NCI-H69 (cell line): Measurements from ENCODE around the gene C8A.

Experiments
- DNase-seq: peaks from one replicate; lab custom pipeline; 2025; lab: John Stamatoyannopoulos, UW

The C8A gene

GRCh38 chr1:56927171-56927570 is 72.6 kb downstream of the C8A start:
- no peak for DNase-seq

- DNase-seq, result no peak
Observed at GRCh38 chr1:56927986-56928385, 73.4 kb downstream of the C8A start.

GRCh38 chr1:56929492-56929891 is 74.9 kb downstream of the C8A start:
- DNase-seq, result no peak

- no peak for DNase-seq
Observed at GRCh38 chr1:56931211-56931610, 76.6 kb downstream of the C8A start.

DNA sequence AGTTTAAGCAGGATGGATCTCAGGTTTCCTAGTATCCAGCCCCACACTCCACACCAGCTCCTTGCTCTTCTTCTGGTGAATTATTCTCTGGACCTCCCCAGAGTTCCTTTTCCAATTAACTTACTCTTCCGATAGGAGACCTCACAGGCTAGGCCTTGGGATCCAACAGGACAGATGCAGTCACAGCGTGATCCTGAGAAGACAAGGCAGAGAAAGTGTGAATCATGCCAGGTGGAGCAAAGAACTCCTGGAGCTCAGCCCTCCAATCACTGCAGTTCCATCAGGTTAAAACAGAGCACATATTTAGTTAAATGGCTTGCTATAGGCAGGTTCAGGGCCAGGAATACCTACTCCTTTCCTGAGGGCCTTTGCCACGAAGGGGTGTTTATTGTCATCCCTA is 77.1 kb downstream of the C8A start:
- no peak for DNase-seq

GRCh38 chr1:56933161-56933560 is 78.6 kb downstream of the C8A start:
- no peak for DNase-seq

- no peak for DNase-seq
Observed at GRCh38 chr1:56933606-56934005, 79.0 kb downstream of the C8A start.

DNA sequence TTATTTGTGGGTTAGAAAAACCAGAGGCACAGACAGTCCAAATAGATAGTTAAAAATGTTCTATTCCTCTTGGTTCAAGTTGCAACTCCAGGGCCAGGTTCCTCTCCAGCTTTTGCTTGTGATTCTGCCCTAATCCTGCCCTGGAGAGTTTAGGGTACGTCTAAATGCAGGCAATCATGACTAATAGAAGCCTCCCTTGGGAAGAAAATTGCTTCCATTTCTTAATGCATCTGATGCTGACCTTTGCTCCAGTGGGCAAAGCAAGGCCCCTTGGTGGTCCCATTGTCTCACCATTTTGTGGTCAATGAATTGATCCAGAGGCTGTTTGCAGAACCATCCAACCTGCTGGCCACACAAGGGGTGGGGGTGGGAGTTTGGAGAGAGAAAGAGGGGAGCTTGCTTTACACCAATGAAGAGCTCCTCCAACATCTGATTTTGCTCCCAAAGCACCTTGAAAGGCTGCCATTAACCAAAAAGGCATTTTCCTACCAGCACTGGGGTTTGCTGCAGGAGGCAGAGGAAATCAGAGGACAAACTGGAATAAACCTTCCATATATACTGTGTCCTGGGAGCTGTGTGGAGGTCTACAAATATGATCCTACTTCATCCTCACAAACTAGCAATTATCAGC is 79.9 kb downstream of the C8A start:
- DNase-seq, result no peak

DNA sequence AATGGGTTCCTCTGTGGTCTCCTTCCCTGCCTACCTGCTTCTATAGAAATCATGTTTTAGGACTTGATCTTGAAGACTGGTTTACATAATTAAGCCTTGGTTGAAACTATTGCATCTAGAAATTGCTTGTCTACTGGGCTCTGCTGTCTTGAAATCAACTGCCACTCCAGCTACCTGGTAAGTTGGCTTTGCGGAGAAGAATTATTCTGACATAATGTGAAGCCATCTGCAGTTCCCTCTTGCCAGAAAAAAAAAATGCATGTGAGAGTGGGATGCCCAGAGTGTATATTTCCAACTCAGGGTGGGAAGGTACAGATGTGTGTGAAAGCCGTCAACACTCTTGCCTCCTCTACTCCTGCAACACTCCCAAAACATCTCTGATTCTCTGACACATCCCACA is 84.0 kb downstream of the C8A start:
- no peak for DNase-seq

DNA sequence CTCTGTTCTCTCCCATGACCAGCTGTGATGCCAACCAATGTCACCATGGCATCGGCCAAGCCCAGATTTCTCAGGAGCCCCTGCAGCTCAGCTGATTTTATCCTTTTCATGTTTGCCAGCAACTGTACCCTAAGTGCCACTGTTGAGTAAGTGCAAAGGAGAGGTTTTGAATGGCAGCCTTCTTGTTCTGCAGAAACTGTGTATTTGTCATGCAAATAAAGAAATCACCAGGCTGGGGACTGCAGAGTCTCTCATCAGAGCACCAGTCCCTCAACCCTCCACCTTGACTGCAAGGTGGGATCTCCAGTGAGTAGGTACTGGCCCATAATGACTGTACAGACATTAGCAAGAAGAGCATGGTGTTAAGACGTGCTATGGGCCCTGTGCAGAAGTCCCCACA is 84.6 kb downstream of the C8A start:
- no peak for DNase-seq

DNA sequence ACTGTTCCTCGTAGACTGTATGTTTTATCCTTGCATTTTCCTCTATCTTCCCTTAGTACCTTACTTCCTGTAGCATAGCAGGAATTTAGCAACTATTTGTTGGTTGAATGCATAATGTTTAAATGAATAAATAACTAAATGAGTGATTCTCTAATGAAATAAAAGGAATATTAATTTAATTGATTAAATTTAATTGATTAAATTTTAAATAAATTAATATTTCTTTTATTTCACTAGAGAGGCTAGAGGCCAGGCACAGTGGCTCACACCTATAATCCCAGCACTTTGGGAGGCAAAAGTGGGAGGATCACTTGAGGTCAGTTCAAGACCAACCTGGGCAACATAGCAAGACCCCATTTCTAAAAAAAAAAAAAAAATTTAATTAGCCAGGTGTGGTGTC is 85.4 kb downstream of the C8A start:
- no peak for DNase-seq

- DNase-seq, result no peak
Observed at GRCh38 chr1:56948403-56949023, 93.9 kb downstream of the C8A start.

DNA sequence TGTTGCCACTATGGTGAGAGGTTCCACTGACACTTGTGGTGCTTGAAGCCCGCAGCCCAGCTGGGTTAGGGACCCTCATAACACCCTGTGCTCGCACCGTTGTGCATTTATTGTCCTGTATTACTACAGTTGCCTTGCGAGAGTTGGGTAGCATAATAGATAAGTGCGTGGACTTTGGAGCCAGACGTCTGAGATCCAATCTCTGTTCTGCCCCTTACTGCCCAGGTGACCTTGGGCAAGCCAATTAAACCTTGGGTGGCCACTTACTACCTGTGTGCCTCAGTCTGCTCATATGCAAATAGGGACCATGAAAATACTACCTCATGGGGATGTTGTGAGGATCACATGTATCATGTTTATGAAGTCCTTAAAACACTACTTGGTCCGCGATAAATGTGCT is 97.9 kb downstream of the C8A start:
- no peak for DNase-seq

GRCh38 chr1:56953386-56953785 is 98.8 kb downstream of the C8A start:
- DNase-seq, result no peak

GRCh38 chr1:56954664-56955063 is 100.1 kb downstream of the C8A start:
- no peak for DNase-seq

- DNase-seq, result no peak
Observed at GRCh38 chr1:56957931-56958330, 103.3 kb downstream of the C8A start.

DNA sequence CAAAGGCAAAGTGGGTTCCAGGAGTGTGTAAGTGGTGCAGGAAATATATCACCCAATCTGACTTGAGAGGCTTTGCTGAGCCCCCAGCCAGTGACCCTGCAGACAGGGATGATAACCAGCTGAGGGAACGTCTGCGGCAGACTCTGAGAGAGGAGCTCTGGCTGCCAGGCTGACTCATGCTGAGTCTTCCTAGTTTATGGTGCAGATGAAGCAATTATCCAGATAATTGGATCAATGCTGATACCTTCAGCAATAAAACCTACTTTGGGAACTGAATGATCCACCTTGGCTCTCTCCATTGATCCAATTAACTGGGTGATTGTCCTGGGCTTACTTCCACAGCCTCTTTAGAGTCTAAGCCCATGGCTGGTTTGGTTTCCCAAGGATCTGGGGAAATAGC is 103.9 kb downstream of the C8A start:
- DNase-seq, result no peak

DNA sequence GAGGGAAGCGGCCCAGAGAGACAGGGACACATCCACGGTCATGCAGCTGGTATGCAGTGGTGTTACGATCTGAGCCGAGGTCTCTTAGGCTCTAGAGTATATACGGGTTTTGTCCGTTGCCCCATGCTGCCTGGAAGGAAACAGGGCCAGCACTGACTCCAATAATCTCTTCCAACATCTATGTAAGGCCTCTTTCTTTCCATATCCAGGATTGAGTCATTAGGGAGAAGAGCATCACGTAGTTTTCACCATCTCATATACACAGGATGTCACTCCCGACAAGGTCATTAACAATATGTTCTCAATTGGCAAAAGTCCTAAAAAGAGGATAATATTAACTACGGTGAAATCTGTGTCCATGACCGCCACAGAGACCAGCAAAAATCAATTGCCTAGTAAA is 106.8 kb downstream of the C8A start:
- no peak for DNase-seq

- DNase-seq, result no peak
Observed at GRCh38 chr1:56963667-56964066, 109.1 kb downstream of the C8A start.

GRCh38 chr1:56964349-56965017 is 109.9 kb downstream of the C8A start:
- no peak for DNase-seq

DNA sequence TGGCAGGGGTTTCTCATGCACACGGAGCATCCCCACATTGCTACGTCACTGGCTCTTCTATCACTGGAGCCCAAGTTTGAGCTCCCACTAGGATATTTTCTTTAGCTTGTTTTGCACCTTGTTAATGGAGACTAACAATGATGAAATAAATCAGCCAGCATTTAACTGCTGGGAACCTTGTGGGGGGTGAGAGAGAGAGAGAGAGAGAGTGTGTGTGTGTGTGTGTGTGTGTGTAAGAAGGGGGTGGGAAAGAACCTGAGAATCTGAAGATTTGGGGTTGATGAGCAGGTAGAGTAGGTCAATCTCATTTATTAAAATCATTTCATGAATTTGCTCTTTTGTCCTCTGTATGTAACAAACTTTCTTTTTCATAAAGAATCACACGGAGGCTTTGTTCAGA is 110.6 kb downstream of the C8A start:
- DNase-seq, result no peak

- DNase-seq, result no peak
Observed at GRCh38 chr1:56965916-56966697, 111.5 kb downstream of the C8A start, which contains the start of gene C8B. TSS of gene C8B (minus strand) at chr1:56966015. CDS start at chr1:56965948, 67 bp downstream.

DNA sequence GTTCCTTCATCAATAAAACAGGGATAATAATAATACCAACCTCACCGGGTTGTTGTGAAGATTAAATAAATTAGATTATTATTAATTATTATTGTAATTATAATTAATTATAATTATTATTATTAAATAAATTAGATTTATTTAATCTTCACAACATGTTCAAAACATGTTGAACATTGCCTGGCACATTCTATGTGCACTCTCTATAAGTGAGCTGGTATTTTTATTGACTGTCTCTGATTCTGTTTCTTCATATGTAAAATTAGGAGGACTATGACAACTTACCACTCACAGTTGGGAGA is 112.1 kb downstream of the C8A start:
- DNase-seq, result no peak
